Suprapubic skin (tissue), 3 donors: ENCODE data around the gene SDHAF4.

Experiments
- POLR2AphosphoS5 ChIP-seq, 3 donors: sonication (generic); formaldehyde crosslinking; IDR thresholded peaks; one replicate each; pipeline ENCODE4 v1.6.1; 2017; ENCODE audit warnings: antibody characterized with exemption in 3 of 3
- TF ChIP-seq, protein P1 (sequence below), 2 donors: fragments of 200-600 bp in 1 of 2; fragments of 450-650 bp in 1 of 2; sonication (generic) in 1 of 2; IDR thresholded peaks; one replicate each; pipeline ENCODE4 v1.5.1; 2016 to 2019; ENCODE audit warnings: antibody characterized with exemption in 2 of 2, mild to moderate bottlenecking in 1 of 2, moderate library complexity in 1 of 2

DNA sequence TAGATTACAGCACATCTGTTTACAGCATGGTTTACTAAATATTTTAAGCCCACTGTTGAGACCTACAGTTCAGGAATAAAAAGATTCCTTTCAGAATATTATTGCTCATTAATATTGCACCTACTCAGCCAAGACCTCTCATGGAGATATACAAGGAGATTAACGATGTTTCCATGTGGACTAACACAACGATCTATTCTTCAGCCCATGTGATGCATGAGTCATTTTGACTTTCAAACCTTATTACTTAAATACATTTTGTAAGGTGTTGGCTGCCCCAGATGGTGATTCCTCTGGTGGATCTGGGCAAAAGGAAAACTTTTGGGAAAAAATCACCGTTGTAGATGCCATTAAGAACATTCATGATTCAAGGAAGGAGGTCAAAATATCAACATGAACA, 48.0 kb upstream of the SDHAF4 start:
- TF ChIP-seq POLR2AphosphoS5 (IDR thresholded peaks at IDR 0.05), result no peak
- TF ChIP-seq, protein P1, sequence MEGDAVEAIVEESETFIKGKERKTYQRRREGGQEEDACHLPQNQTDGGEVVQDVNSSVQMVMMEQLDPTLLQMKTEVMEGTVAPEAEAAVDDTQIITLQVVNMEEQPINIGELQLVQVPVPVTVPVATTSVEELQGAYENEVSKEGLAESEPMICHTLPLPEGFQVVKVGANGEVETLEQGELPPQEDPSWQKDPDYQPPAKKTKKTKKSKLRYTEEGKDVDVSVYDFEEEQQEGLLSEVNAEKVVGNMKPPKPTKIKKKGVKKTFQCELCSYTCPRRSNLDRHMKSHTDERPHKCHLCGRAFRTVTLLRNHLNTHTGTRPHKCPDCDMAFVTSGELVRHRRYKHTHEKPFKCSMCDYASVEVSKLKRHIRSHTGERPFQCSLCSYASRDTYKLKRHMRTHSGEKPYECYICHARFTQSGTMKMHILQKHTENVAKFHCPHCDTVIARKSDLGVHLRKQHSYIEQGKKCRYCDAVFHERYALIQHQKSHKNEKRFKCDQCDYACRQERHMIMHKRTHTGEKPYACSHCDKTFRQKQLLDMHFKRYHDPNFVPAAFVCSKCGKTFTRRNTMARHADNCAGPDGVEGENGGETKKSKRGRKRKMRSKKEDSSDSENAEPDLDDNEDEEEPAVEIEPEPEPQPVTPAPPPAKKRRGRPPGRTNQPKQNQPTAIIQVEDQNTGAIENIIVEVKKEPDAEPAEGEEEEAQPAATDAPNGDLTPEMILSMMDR (IDR thresholded peaks at IDR 0.05), result no peak
